Aorta (tissue), 5 donors: ENCODE results near the gene FAM114A1. TPM values are rescaled to one million over a fixed set of nuclear protein-coding genes. Genes with fewer than 3 reads are reported as not detected.

Source experiments
- ATAC-seq: fragments of 200-7000 bp; cut with Tn5 transposase; one replicate; pipeline ENCODE4 v1.9.1; 2022; ENCODE audit warnings: moderate library complexity; ENCODE audit not compliant: low FRiP score
- DNase-seq, 2 donors: peaks; one replicate each; pipeline ENCODE4 v3.0.0-alpha.2; 2020
- H3K27ac ChIP-seq, 2 donors: one replicate each; pipeline ENCODE4 v1.5.1; 2013; ENCODE audit warnings: low read length in 2 of 2, mild to moderate bottlenecking in 2 of 2, moderate library complexity in 2 of 2, control low read depth in 1 of 2, inconsistent platforms in 1 of 2, low read depth in 1 of 2
- H3K27me3 ChIP-seq, 2 donors: one replicate each; pipeline ENCODE4 v1.6.1; 2013; ENCODE audit warnings: control low read depth in 1 of 2, low read length in 1 of 2, mild to moderate bottlenecking in 1 of 2, moderate library complexity in 1 of 2; ENCODE audit not compliant: insufficient read depth in 2 of 2, control insufficient read depth in 1 of 2
- H3K36me3 ChIP-seq, 2 donors: one replicate each; pipeline ENCODE4 v1.6.1; 2013; ENCODE audit warnings: control low read depth in 1 of 2, low read length in 1 of 2, mild to moderate bottlenecking in 1 of 2; ENCODE audit not compliant: insufficient read depth in 2 of 2, control insufficient read depth in 1 of 2
- H3K4me1 ChIP-seq, 2 donors: one replicate each; pipeline ENCODE4 v1.6.1; 2013; ENCODE audit warnings: low read length in 2 of 2, control low read depth in 1 of 2, mild to moderate bottlenecking in 1 of 2, moderate library complexity in 1 of 2; ENCODE audit not compliant: insufficient read depth in 2 of 2, control insufficient read depth in 1 of 2
- H3K4me3 ChIP-seq, 2 donors: one replicate each; pipeline ENCODE4 v1.5.1; 2013; ENCODE audit warnings: low read length in 2 of 2, control low read depth in 1 of 2, mild to moderate bottlenecking in 1 of 2
- H3K9me3 ChIP-seq: one replicate; pipeline ENCODE4 v1.6.1; 2013; ENCODE audit warnings: mild to moderate bottlenecking, low read length; ENCODE audit not compliant: control insufficient read depth
- WGBS, 2 donors: extraction: QIAGEN DNeasy Blood & Tissue Kit; methylation state at CpG; one replicate each; pipeline ENCODE4 v1.1.7; 2013; 5-methylcytosine and 5-hydroxymethylcytosine counted together
- intact Hi-C, 2 donors: fragments of 100-400 bp; cut with DNase I; formaldehyde crosslinking; loops; one replicate each; pipeline versions ENCODE4 v1.14.2 to v1.15.0; 2022
- polyA plus RNA-seq, 2 donors: library from polyadenylated mRNA; stranded (reverse); fragments of 200-250 nt; gene quantifications; one replicate each; pipeline ENCODE4 v1.2.3, GENCODE V29; 2013
- total RNA-seq, 2 donors: library from RNA; stranded (reverse); fragmentation: NEBNext Ultra II Directional; extraction: Animal tissue kit (Norgen Biotek cat#: 25700); gene quantifications; one replicate each; pipeline ENCODE4 v1.2.1, GENCODE V29; 2021
- donor health status: healthy with polysubstance abuse.
- donor health status: Bipolar disorder and iron deficiency.
- donor health status: DM: no; HTN: no; CAD: no.
- donor health status: DM: no; HTN: no; CAD: no.
- donor health status: DM: yes; HTN: yes; CAD: no.

The FAM114A1 gene
- total and polyA plus RNA-seq, 4 donors = 49.6 to 123 (median 81.0) TPM

GRCh38 chr4:38917481-38918025, 49.9 kb downstream of the FAM114A1 start:
- intact Hi-C loops = loop anchor here in 1 of 2 donors (10.0 kb wide), 1 partner anchor 217 kb away; no protein-coding TSS in a partner anchor
- H3K4me3 ChIP-seq = no peak overlapping the region
- no peaks in the 10 kb centered on the region for H3K9me3 ChIP-seq
- no peak overlapping the region for H3K27ac ChIP-seq
- ATAC-seq (no peak), DNase-seq (no peak)
- no peaks in the 10 kb centered on the region for H3K4me1 ChIP-seq
- no peaks in the 10 kb centered on the region for H3K27me3 ChIP-seq
- WGBS, 2 donors = 83 to 96% methylated on average over 8 of the region's 8 CpGs
- H3K36me3 ChIP-seq = peaks cover 2 to 10% of the 10 kb centered on the region in 2 donors

GRCh38 chr4:38919494-38919893, 51.9 kb downstream of the FAM114A1 start:
- Histone ChIP-seq H3K4me3 (no peak overlapping the region), H3K4me1 (no peaks in the 10 kb centered on the region), H3K9me3 (no peaks in the 10 kb centered on the region), H3K27me3 (no peaks in the 10 kb centered on the region), H3K36me3 (peaks cover 7 to 8% of the 10 kb centered on the region in 2 donors), H3K27ac (no peak overlapping the region)
- no peak for DNase-seq
- 97 to 98% methylated on average over 3 of the region's 3 CpGs for WGBS, 2 donors
- no peak for ATAC-seq
- intact Hi-C loops = loop anchor here in 1 of 2 donors (10.0 kb wide), 1 partner anchor 215 kb away; no protein-coding TSS in a partner anchor

GRCh38 chr4:38920186-38920585, 52.6 kb downstream of the FAM114A1 start:
- ATAC-seq (no peak), DNase-seq (no peak)
- Histone ChIP-seq H3K36me3 (peaks cover 6 to 7% of the 10 kb centered on the region in 2 donors), H3K27me3 (no peaks in the 10 kb centered on the region), H3K4me3 (no peak overlapping the region), H3K27ac (no peak overlapping the region), H3K9me3 (no peaks in the 10 kb centered on the region), H3K4me1 (no peaks in the 10 kb centered on the region)
- 64 to 67% methylated on average over 2 of the region's 2 CpGs for WGBS, 2 donors
- intact Hi-C loops = no loop called here

- Histone ChIP-seq H3K4me3 (no peak overlapping the region), H3K36me3 (peaks cover 6 to 7% of the 10 kb centered on the region in 2 donors), H3K4me1 (no peaks in the 10 kb centered on the region), H3K9me3 (no peaks in the 10 kb centered on the region), H3K27me3 (no peaks in the 10 kb centered on the region), H3K27ac (no peak overlapping the region)
- WGBS, 2 donors = 85 to 86% methylated on average over 6 of the region's 6 CpGs
- peak; percentile 46 for ATAC-seq
- no peak for DNase-seq
- intact Hi-C loops = no loop called here
Measured at GRCh38 chr4:38920677-38921076, 53.1 kb downstream of the FAM114A1 start.

- no peak overlapping the region for H3K27ac ChIP-seq
- H3K4me3 ChIP-seq = no peak overlapping the region
- ATAC-seq (no peak), DNase-seq (no peak)
- intact Hi-C loops = no loop called here
- H3K4me1 ChIP-seq = no peaks in the 10 kb centered on the region
- no peaks in the 10 kb centered on the region for H3K27me3 ChIP-seq
- peaks cover 2 to 7% of the 10 kb centered on the region in 2 donors for H3K36me3 ChIP-seq
- 74 to 75% methylated on average over 3 of the region's 3 CpGs for WGBS, 2 donors
- H3K9me3 ChIP-seq = no peaks in the 10 kb centered on the region
Measured at GRCh38 chr4:38921151-38921550, 53.5 kb downstream of the FAM114A1 start.

- no peaks in the 10 kb centered on the region for H3K27me3 ChIP-seq
- no peak for DNase-seq
- WGBS, 2 donors = 66% methylated on average over 2 of the region's 2 CpGs
- ATAC-seq = no peak
- intact Hi-C loops = no loop called here
- no peak overlapping the region for H3K27ac ChIP-seq
- no peaks in the 10 kb centered on the region for H3K9me3 ChIP-seq
- H3K36me3 ChIP-seq = peaks cover 9 to 13% of the 10 kb centered on the region in 2 donors
- H3K4me1 ChIP-seq = no peaks in the 10 kb centered on the region
- no peak overlapping the region for H3K4me3 ChIP-seq
Measured at GRCh38 chr4:38923746-38924145, 56.1 kb downstream of the FAM114A1 start.

- ATAC-seq (no peak), DNase-seq (no peak)
- peaks cover 10 to 13% of the 10 kb centered on the region in 2 donors for H3K36me3 ChIP-seq
- no peaks in the 10 kb centered on the region for H3K9me3 ChIP-seq
- no peak overlapping the region for H3K27ac ChIP-seq
- 57 to 64% methylated on average over 5 of the region's 5 CpGs for whole genome bisulfite sequencing, 2 donors
- no peak overlapping the region for H3K4me3 ChIP-seq
- intact Hi-C loops = no loop called here
- no peaks in the 10 kb centered on the region for H3K27me3 ChIP-seq
- no peaks in the 10 kb centered on the region for H3K4me1 ChIP-seq
Measured at GRCh38 chr4:38924353-38924752, 56.7 kb downstream of the FAM114A1 start.

GRCh38 chr4:38925492-38926413, 58.1 kb downstream of the FAM114A1 start:
- Histone ChIP-seq H3K4me1 (no peaks in the 10 kb centered on the region), H3K4me3 (no peak overlapping the region), H3K27ac (no peak overlapping the region), H3K9me3 (no peaks in the 10 kb centered on the region), H3K36me3 (peaks cover 15 to 18% of the 10 kb centered on the region in 2 donors), H3K27me3 (no peaks in the 10 kb centered on the region)
- WGBS, 2 donors = 59 to 61% methylated on average over 3 of the region's 3 CpGs
- ATAC-seq (peak; percentile 24), DNase-seq (no peak)
- intact Hi-C loops = no loop called here
